IMR-90 (cell line): ENCODE results near the gene AFG3L2. TPM values are rescaled to one million over a fixed set of nuclear protein-coding genes. Genes with fewer than 3 reads are reported as not detected.

Source experiments
- ATAC-seq: fragments of 200-7000 bp; cut with Tn5 transposase; 2 replicates; pipeline ENCODE4 v1.9.1; 2020; ENCODE audit warnings: low read depth, mild to moderate bottlenecking, moderate library complexity
- BruUV-seq: library from RNA; stranded (reverse); fragments of 400-500 nt; replicated peaks from 2 replicates; lab custom pipeline; 2021; lab: Mats Ljungman, UMichigan
- CTCF ChIA-PET: fragments of 300-600 bp; formaldehyde crosslinking; extraction: SDS; loops from one replicate; lab custom pipeline; 2021; ENCODE audit warnings: antibody characterized with exemption; lab: Yijun Ruan, JAX
- POLR2A ChIA-PET: fragments of 300-600 bp; sonication (Branson Sonifier 250); formaldehyde crosslinking; loops from one replicate; lab custom pipeline; 2022; ENCODE audit warnings: antibody characterized with exemption; ENCODE audit not compliant: unreplicated experiment; lab: Charles Lee
- DNase-seq: peaks from one replicate; pipeline ENCODE4 v3.0.0; 2013
- H2AFZ ChIP-seq: replicated peaks from 2 replicates; pipeline ENCODE3; 2013; ENCODE audit warnings: low read length, mild to moderate bottlenecking; ENCODE audit not compliant: poor library complexity
- H2AK5ac ChIP-seq: 2 replicates; pipeline ENCODE4 v1.6.1; 2013; ENCODE audit warnings: low read depth, low read length, inconsistent platforms
- H2AK9ac ChIP-seq: replicated peaks from 2 replicates; pipeline ENCODE3; 2013; ENCODE audit warnings: mild to moderate bottlenecking, low read depth, low read length, moderate library complexity; ENCODE audit not compliant: poor library complexity
- H2BK120ac ChIP-seq: 2 replicates; pipeline ENCODE4 v1.6.1; 2013; ENCODE audit warnings: low read depth, low read length, inconsistent platforms
- H2BK15ac ChIP-seq: 3 replicates; pipeline ENCODE4 v1.6.1; 2013; ENCODE audit warnings: low read depth, low read length, inconsistent platforms
- H2BK20ac ChIP-seq: 2 replicates; pipeline ENCODE4 v1.6.1; 2013; ENCODE audit warnings: low read depth, mild to moderate bottlenecking, inconsistent platforms, low read length, moderate library complexity
- H2BK5ac ChIP-seq: 2 replicates; pipeline ENCODE4 v1.6.1; 2013; ENCODE audit warnings: mild to moderate bottlenecking, low read depth, low read length, inconsistent platforms; ENCODE audit not compliant: poor library complexity, severe bottlenecking
- H3K14ac ChIP-seq: replicated peaks from 2 replicates; pipeline ENCODE4 v1.6.1; 2013; ENCODE audit warnings: low read depth, low read length, inconsistent platforms
- H3K18ac ChIP-seq: 2 replicates; pipeline ENCODE4 v1.6.1; 2013; ENCODE audit warnings: low read depth, low read length, control low read depth
- H3K23ac ChIP-seq: 2 replicates; pipeline ENCODE4 v1.6.1; 2013; ENCODE audit warnings: low read depth, low read length, inconsistent platforms
- H3K27ac ChIP-seq: 2 replicates; pipeline ENCODE4 v1.5.1; 2013; ENCODE audit warnings: mild to moderate bottlenecking, control low read depth, low read length; ENCODE audit not compliant: insufficient read depth
- H3K27me3 ChIP-seq: 2 replicates; pipeline ENCODE4 v1.6.1; 2013; ENCODE audit warnings: low read length; ENCODE audit not compliant: control insufficient read depth, insufficient read depth
- H3K36me3 ChIP-seq: 2 replicates; pipeline ENCODE4 v1.6.1; 2013; ENCODE audit warnings: low read length, mixed read lengths; ENCODE audit not compliant: control insufficient read depth, insufficient read depth
- H3K4ac ChIP-seq: 2 replicates; pipeline ENCODE4 v1.6.1; 2013; ENCODE audit warnings: low read depth, low read length, inconsistent platforms
- H3K4me1 ChIP-seq: 2 replicates; pipeline ENCODE4 v1.6.1; 2013; ENCODE audit warnings: low read length, mixed read lengths; ENCODE audit not compliant: control insufficient read depth, insufficient read depth
- H3K4me2 ChIP-seq: 2 replicates; pipeline ENCODE4 v1.6.1; 2013; ENCODE audit warnings: low read depth, mild to moderate bottlenecking, control low read depth, low read length, moderate library complexity
- H3K4me3 ChIP-seq: 2 replicates; pipeline ENCODE4 v1.5.1; 2013; ENCODE audit warnings: low read depth, mild to moderate bottlenecking, control low read depth, low read length, moderate library complexity; ENCODE audit not compliant: insufficient read depth
- H3K56ac ChIP-seq: 2 replicates; pipeline ENCODE4 v1.6.1; 2013; ENCODE audit warnings: low read length, inconsistent platforms; ENCODE audit not compliant: insufficient read depth; ENCODE audit errors: extremely low read depth
- H3K79me1 ChIP-seq, 2 experiments: 2 replicates each; pipeline ENCODE4 v1.6.1; 2013; ENCODE audit warnings: low read length in 2 of 2, inconsistent platforms in 1 of 2, low read depth in 1 of 2
- H3K9ac ChIP-seq: 2 replicates; pipeline ENCODE4 v1.6.1; 2013; ENCODE audit warnings: low read depth, low read length, control low read depth
- H3K9me1 ChIP-seq: 2 replicates; pipeline ENCODE4 v1.6.1; 2013; ENCODE audit warnings: low read length, inconsistent platforms; ENCODE audit not compliant: insufficient read depth
- H3K9me3 ChIP-seq: 2 replicates; pipeline ENCODE4 v1.6.1; 2013; ENCODE audit warnings: low read length; ENCODE audit not compliant: control insufficient read depth, insufficient read depth
- H4K20me1 ChIP-seq: 2 replicates; pipeline ENCODE4 v1.6.1; 2013; ENCODE audit warnings: low read length, inconsistent platforms; ENCODE audit not compliant: insufficient read depth
- H4K5ac ChIP-seq: 2 replicates; pipeline ENCODE4 v1.6.1; 2013; ENCODE audit warnings: mild to moderate bottlenecking, low read depth, low read length, control low read depth
- H4K8ac ChIP-seq, 2 experiments: 2 replicates each; pipeline ENCODE4 v1.6.1; 2013; ENCODE audit warnings: low read depth in 2 of 2, low read length in 2 of 2, control low read depth in 1 of 2, inconsistent platforms in 1 of 2
- H4K91ac ChIP-seq: 2 replicates; pipeline ENCODE4 v1.6.1; 2013; ENCODE audit warnings: low read depth, low read length, inconsistent platforms; ENCODE audit not compliant: insufficient read depth
- BHLHE40 ChIP-seq: fragments of 150-350 bp; IDR thresholded peaks from 2 replicates; pipeline ENCODE4 v1.6.1; 2016; ENCODE audit warnings: mild to moderate bottlenecking, low read depth, low read length
- CEBPB ChIP-seq: IDR thresholded peaks from 2 replicates; pipeline ENCODE4 v1.6.1; 2012; ENCODE audit warnings: low read depth, low read length, improper control_type of control experiment
- CHD1 ChIP-seq: IDR thresholded peaks from 2 replicates; pipeline ENCODE4 v1.6.1; 2012; ENCODE audit warnings: low read depth, low read length, improper control_type of control experiment
- MAFK ChIP-seq: IDR thresholded peaks from 2 replicates; pipeline ENCODE4 v1.6.1; 2012; ENCODE audit warnings: low read depth, low read length, improper control_type of control experiment
- MXI1 ChIP-seq: IDR thresholded peaks from 2 replicates; pipeline ENCODE4 v1.6.1; 2012; ENCODE audit warnings: low read depth, mild to moderate bottlenecking, low read length, moderate library complexity, borderline replicate concordance
- NFE2L2 ChIP-seq: fragments of 150-350 bp; IDR thresholded peaks from 2 replicates; pipeline ENCODE4 v1.6.1; 2016; ENCODE audit warnings: low read depth, mild to moderate bottlenecking, low read length
- POLR2A ChIP-seq: IDR thresholded peaks from 2 replicates; pipeline ENCODE4 v1.6.1; 2012; ENCODE audit warnings: mild to moderate bottlenecking, low read depth, low read length
- RAD21 ChIP-seq: IDR thresholded peaks from 2 replicates; pipeline ENCODE4 v1.6.1; 2012; ENCODE audit warnings: low read length, improper control_type of control experiment
- RFX5 ChIP-seq: IDR thresholded peaks from 2 replicates; pipeline ENCODE4 v1.8.0; 2012; ENCODE audit warnings: low read depth, mild to moderate bottlenecking, low read length, moderate library complexity
- SMC3 ChIP-seq: fragments of 150-350 bp; IDR thresholded peaks from 2 replicates; pipeline ENCODE4 v1.6.1; 2016; ENCODE audit warnings: low read depth, mild to moderate bottlenecking, antibody characterized with exemption, low read length, moderate library complexity
- WGBS, 2 experiments: methylation state at CpG; one replicate each; pipeline versions ENCODE4 v1.1.5 to v1.1.7; 2013; ENCODE audit warnings: missing lambda C conversion rate in 2 of 2; ENCODE audit not compliant: insufficient read length in 1 of 2; ENCODE audit errors: extremely low coverage in 2 of 2; 5-methylcytosine and 5-hydroxymethylcytosine counted together
- dilution Hi-C: fragments of 300-500 bp; cut with HindIII; formaldehyde crosslinking; loops from one replicate; pipeline ENCODE4 v1.14.3; 2018; ENCODE audit warnings: low sequenced_read_pairs; ENCODE audit not compliant: unreplicated experiment
- in situ Hi-C: fragments of 300-500 bp; cut with MboI; formaldehyde crosslinking; loops from 3 replicates; pipeline ENCODE4 v1.14.3; 2019; ENCODE audit warnings: low sequenced_read_pairs, inconsistent platforms, mixed read lengths
- intact Hi-C: fragments of 100-400 bp; cut with micrococcal nuclease; formaldehyde crosslinking; loops from 2 replicates; pipeline ENCODE4 v1.10.0; 2022
- polyA plus RNA-seq, 3 experiments: library from polyadenylated mRNA; depleted of rRNA; stranded (reverse); fragments of >200 nt; gene quantifications; 2 replicates each; pipeline ENCODE4 v1.2.3, GENCODE V29; 2012; ENCODE audit warnings: low replicate concordance in 1 of 3
- total RNA-seq: library from RNA; depleted of rRNA; stranded (reverse); fragments of >200 nt; gene quantifications from 2 replicates; pipeline ENCODE4 v1.2.3, GENCODE V29; 2012
- TF ChIP-seq, protein P1 (sequence below): fragments of 150-350 bp; IDR thresholded peaks from 2 replicates; pipeline ENCODE4 v1.6.1; 2017; ENCODE audit warnings: mild to moderate bottlenecking, antibody characterized with exemption, low read length, low read depth
- TF ChIP-seq, protein P2 (sequence below): fragments of 150-350 bp; IDR thresholded peaks from 2 replicates; pipeline ENCODE4 v1.6.1; 2016; ENCODE audit warnings: low read depth, mild to moderate bottlenecking, low read length, moderate library complexity, borderline replicate concordance
- TF ChIP-seq, protein P3 (sequence below): conservative IDR thresholded peaks from 2 replicates; pipeline ENCODE4 v1.5.1; 2012; ENCODE audit warnings: mild to moderate bottlenecking, low read depth, low read length, improper control_type of control experiment

Gene AFG3L2
- total and polyA plus RNA-seq, 2 of the 4 experiments (the other 2 are of a cell fraction): 26.9 to 37.6 TPM

DNA sequence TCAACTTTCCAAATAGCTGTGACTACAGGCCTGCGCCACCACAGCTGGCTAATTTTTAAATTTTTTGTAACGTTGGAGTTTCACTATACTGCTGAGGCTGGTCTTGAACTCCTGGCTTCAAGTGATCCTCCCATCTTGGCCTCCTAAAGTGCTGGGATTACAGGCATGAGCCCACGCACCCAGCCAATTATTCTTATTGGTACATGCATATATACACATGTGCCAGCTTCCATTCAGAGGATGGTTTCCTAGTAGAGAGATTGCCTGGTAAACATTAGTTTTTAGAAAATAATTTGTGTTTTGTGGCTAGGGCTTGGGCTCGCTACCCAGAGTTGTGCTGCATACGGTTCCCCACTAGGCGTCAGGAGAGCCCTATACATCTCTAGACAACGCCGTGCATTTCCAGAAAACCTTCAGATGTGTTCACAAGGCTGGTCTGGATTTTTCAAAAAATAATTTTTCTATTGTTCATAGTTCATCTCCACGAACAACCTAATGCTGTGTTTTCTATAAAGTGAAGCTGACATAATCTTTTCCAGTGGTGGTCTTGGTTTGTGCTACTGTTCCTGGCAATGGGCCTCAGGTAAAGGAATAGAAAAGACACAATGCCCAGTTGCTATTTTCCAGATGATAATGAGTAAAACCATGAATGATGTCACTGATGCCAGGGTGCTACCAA, 14.6 kb upstream of the AFG3L2 start:
- WGBS, 2 experiments: no CpG with 5 or more reads among the region's 9 CpGs
- H3K4ac ChIP-seq: no peak overlapping the region
- BruUV-seq: no TSS peak
- no peak overlapping the region for H3K9ac ChIP-seq
- no peak overlapping the region for H3K27ac ChIP-seq
- H3K4me2 ChIP-seq: no peak overlapping the region
- no peaks in the 10 kb centered on the region for H4K20me1 ChIP-seq
- in situ Hi-C loops (loop anchor here (5.0 kb wide), 1 partner anchor 276 kb away; no protein-coding TSS in a partner anchor), dilution Hi-C loops (no loop called here), intact Hi-C loops (loop anchor here (1.0 to 5.0 kb wide), 4 partner anchors 141 to 543 kb away; partner anchors contain the start of gene CEP76)
- H4K8ac ChIP-seq: 0 out of 4 replicates have a peak overlapping the region, but pooled peaks of 1 of the 2 experiments have one; percentile 24
- H3K27me3 ChIP-seq: 0 out of 2 replicates have a peak, but pooled peaks cover 3% of the 10 kb centered on the region
- no peaks in the 10 kb centered on the region for H3K36me3 ChIP-seq
- H3K56ac ChIP-seq: no peak overlapping the region
- H2BK15ac ChIP-seq: no peak overlapping the region
- no peak overlapping the region for H3K4me3 ChIP-seq
- H2AK5ac ChIP-seq: no peak overlapping the region
- TF ChIP-seq RFX5 (no peak), CHD1 (no peak; the same call in 1 of the 2 replicates), POLR2A (peak; percentile 51; the same call in 1 of the 2 replicates), NFE2L2 (no peak), MXI1 (no peak), CEBPB (no peak), BHLHE40 (no peak), MAFK (no peak), RAD21 (peak; percentile 98), SMC3 (peak; percentile 99)
- TF ChIP-seq, protein P1, sequence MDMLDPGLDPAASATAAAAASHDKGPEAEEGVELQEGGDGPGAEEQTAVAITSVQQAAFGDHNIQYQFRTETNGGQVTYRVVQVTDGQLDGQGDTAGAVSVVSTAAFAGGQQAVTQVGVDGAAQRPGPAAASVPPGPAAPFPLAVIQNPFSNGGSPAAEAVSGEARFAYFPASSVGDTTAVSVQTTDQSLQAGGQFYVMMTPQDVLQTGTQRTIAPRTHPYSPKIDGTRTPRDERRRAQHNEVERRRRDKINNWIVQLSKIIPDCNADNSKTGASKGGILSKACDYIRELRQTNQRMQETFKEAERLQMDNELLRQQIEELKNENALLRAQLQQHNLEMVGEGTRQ: no peak
- TF ChIP-seq, protein P2, sequence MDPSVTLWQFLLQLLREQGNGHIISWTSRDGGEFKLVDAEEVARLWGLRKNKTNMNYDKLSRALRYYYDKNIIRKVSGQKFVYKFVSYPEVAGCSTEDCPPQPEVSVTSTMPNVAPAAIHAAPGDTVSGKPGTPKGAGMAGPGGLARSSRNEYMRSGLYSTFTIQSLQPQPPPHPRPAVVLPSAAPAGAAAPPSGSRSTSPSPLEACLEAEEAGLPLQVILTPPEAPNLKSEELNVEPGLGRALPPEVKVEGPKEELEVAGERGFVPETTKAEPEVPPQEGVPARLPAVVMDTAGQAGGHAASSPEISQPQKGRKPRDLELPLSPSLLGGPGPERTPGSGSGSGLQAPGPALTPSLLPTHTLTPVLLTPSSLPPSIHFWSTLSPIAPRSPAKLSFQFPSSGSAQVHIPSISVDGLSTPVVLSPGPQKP: no peak
- TF ChIP-seq, protein P3, sequence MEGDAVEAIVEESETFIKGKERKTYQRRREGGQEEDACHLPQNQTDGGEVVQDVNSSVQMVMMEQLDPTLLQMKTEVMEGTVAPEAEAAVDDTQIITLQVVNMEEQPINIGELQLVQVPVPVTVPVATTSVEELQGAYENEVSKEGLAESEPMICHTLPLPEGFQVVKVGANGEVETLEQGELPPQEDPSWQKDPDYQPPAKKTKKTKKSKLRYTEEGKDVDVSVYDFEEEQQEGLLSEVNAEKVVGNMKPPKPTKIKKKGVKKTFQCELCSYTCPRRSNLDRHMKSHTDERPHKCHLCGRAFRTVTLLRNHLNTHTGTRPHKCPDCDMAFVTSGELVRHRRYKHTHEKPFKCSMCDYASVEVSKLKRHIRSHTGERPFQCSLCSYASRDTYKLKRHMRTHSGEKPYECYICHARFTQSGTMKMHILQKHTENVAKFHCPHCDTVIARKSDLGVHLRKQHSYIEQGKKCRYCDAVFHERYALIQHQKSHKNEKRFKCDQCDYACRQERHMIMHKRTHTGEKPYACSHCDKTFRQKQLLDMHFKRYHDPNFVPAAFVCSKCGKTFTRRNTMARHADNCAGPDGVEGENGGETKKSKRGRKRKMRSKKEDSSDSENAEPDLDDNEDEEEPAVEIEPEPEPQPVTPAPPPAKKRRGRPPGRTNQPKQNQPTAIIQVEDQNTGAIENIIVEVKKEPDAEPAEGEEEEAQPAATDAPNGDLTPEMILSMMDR: peak; percentile 96
- ChIA-PET CTCF (interaction anchor here (0.5 to 2.0 kb wide), 16 partner anchors 9 to 1644 kb away, joined by 3 to 14 read pairs (median 4); no protein-coding TSS in a partner anchor), POLR2A (no interaction called here)
- no peak overlapping the region for H2BK5ac ChIP-seq
- H2AK9ac ChIP-seq: no peak overlapping the region
- no peak overlapping the region for H4K91ac ChIP-seq
- no peak overlapping the region for H3K18ac ChIP-seq
- peak; percentile 99 for ATAC-seq
- H2BK120ac ChIP-seq: no peak overlapping the region
- H3K9me1 ChIP-seq: no peaks in the 10 kb centered on the region
- no peak overlapping the region for H2AFZ ChIP-seq
- no peaks in the 10 kb centered on the region for H3K79me1 ChIP-seq
- DNase-seq: peak; percentile 75
- no peak overlapping the region for H4K5ac ChIP-seq
- no peak overlapping the region for H3K14ac ChIP-seq
- no peak overlapping the region for H3K23ac ChIP-seq
- no peaks in the 10 kb centered on the region for H3K4me1 ChIP-seq
- no peak overlapping the region for H2BK20ac ChIP-seq
- H3K9me3 ChIP-seq: no peaks in the 10 kb centered on the region
